ENCODE results near the gene MOGAT1.
"Not testable (repeated sequence)": the region's sequence is repeated elsewhere in the genome, so short reads cannot be mapped to it uniquely, and the experiment has no call there.

MOGAT1 gene

DNA sequence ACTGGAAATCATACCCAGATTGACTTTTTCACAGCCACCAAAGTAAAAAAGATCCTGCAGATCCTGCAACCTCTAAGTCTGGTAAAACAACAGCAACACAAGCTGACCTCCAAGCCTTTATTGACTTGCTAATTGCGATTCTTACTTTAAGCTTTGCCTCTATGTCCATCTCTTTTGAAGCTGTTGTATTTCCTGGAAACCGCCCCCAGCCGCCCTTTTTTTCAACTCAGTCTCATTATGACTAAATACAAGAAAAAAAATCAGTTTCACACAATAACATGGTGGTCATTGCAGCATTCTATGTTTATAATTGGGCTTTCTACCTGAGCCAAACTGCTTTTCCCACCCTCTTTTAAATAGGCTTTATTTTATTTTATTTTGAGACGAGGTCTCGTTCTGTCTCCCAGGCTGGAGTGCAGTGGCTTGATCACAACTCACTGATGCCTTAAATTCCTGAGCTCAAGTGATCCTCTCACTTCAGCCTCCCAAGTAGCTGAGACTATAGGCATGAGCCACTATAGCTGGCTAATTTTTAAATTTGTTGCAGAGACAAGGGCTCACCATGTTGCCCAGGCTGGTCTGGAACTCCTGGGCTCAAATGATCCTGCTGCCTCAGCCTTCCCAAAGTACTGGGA is 76.2 kb downstream of the MOGAT1 start:
- DNase-seq = no peak

DNA sequence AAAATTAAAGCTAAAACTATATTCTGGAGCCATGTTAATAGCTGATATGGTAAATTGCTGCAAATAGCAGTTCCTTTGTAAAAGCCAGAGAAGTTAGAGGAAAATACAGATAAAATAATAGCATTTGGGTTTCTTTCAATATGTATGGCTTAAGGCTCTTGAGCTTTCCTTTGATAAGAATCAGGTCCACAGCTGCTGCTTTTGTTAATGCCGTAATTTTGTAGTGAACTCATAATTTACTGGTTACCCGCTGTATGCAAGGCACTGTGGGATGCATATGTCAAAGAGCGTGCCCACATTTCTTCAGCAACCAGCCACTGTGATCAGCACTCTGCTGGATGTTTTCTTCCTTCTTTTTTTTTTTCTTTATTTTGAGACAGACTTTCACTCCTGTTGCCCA is 79.1 kb downstream of the MOGAT1 start:
- no peak for DNase-seq

DNA sequence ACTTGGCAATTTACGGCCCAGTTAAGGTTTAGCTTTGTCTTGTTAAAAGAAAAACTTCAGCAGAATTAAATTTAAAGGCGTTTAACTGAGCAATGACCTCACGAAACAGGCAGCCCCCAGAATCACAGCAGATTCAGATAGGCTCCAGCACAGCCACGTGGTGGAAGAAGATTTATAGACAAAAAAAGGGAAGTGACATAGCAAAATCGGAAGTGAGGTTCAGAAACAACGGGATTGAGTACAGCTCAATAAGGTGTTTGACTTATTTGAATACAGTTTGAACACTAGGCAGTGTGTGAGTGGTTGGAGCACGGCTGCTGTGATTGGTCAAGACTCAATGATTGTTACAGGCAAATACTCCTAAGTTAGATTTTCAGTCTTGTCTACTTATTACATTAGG is 79.8 kb downstream of the MOGAT1 start:
- DNase-seq = no peak

DNA sequence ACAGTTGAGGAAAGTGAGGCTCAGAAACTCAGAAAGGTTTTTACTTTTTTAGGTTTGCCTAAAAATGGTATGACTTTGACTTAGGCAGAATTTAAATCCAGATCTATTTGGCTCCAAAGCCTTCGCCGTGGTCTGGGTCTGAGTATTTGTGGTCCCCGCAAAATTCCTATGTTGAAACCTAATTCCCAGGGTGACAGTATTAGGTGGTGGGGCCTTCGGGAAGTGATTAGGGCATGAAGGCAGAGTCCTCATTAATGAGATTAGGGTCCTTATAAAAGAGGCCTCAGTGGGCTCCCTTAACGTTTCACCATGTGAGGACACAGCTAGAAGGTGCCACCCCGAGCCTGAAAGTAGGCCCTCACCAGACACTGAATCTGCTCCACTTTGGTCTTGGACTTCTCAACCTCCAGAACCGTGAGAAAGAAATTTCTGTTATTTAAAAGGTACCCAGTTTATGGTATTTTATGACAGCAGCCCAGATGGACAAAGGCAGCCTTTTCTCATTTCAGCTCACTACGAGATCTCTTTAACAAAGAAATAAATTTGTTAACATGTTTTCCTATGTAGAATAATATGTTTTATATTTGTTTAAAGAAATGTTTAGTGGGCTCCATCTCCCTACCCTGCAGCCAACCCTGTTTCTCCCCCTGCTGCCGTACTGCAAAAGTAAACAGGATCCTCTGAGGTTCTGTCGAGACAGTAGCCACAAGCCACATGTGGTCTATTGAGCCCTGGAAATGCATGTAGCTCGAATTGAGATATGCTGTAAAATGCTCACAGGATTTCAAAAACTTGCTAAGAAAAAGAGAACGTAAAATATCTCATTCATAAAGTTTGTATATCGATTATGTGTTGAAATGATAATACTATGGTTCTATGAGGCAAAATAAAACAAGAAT is 80.6 kb downstream of the MOGAT1 start:
- no peak for DNase-seq

DNA sequence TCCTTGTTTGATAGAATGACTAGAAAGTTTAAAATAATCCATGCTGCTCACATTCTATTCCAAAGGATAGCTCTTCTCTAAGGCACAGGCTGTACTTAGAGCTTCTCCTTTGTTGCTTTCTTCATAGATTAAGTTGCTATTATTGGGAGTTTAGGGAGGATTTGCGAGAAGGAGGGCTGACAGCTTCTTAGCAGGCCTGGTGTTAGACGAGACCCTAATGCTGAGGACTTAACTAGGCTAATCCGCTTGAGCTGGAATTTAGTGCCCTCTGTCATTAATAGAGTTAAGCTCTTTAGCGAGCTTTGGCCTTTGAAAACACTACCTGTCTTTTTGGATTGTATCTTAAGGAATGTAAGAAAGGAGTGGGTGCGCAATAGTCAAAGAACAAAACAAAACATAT is 81.3 kb downstream of the MOGAT1 start:
- no peak for DNase-seq

DNA sequence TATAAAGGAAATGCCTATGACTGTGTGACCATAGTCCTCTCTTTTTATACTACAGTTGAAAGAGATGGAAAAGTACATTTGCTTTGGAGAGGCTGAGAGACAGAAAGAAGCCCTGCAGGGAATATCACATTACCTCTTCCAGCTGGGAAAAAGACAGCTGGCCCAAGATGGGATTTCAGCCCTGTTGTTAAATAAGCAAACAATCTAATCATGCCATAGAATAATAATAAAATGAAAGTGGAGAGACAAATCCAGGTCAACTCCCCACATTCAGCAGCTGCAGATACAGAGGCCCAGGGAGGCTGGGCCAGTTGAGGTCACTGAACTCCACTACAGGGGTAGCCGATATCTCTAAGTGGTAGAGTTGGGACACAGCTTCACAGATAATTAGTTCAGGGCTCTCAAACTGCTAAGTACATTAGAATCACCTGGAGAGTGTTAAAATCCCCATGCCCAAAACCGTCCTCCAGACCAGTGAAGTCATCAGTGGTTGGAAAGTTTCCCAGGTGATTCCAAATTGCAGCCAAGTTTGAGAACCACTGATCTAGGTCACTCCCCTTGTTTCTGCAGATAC is 81.9 kb downstream of the MOGAT1 start:
- DNase-seq = no peak

DNA sequence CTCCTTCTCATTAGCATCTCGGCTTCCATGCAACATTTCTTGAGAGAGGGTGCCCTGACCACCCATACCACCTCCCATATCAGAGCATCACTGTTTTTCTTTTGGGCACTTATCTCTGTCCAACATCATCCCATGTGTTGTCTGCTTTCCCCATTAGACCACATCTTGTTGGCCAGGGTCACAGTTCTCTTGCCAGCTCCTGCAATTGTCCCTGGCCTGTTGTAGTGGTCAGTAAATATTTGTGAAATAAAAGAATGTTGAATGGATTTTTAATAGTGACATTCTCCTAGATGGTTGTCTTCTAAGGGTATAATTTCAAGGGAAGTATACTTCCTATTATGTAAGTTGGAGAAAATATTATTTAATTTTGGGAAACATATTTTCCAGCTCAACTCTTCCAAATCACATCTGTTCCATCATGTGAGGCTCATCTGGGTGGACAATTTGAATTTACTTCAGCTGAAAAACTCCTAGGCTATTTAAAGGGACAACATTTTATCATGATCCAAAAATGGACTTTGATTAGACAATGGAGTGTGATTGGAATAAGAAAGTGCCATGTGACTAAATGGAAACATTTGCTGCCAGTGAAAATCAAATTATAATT is 83.0 kb downstream of the MOGAT1 start:
- no peak for DNase-seq

DNA sequence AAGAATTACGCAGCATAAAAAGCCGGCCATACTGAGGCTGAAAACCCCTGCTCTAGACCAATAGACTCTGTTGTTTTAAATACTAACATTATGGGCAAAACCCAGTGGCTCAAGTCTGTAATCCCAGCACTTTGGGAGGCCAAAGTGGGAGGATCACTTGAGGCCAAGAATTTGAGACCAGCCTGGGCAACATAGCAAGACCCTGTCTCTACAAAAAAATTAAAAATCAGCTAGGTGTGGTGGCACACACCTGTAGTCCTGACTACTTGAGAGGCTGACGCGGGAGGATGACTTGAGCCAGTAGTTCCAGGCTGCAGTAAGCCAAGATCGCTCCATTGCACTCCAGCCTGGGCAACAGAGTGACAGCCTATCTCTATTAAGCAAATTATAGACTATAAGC is 84.1 kb downstream of the MOGAT1 start:
- DNase-seq = not testable (repeated sequence)

DNA sequence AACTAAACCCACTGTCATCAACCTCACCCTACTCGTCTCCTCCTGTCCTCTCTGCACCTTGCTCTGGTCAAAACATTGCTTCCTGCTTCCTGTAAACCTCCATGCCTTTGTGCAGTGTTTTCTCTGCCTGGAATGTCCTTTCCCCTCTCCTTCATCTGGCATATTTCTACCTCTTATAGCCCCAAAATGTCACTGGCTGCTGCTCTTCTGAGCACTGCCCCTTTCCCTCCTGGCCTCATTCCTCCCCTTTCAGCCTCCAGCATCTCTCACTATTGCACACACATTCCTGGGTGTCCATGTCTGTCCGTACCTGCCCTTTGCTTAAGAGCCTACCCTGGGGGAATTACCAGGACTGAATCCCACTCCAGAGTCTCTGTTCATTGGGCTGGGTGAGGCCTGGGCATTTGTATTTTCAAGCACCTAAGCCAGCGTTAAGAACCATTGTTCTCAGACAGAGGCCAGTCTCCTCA is 84.9 kb downstream of the MOGAT1 start:
- DNase-seq = no peak

DNA sequence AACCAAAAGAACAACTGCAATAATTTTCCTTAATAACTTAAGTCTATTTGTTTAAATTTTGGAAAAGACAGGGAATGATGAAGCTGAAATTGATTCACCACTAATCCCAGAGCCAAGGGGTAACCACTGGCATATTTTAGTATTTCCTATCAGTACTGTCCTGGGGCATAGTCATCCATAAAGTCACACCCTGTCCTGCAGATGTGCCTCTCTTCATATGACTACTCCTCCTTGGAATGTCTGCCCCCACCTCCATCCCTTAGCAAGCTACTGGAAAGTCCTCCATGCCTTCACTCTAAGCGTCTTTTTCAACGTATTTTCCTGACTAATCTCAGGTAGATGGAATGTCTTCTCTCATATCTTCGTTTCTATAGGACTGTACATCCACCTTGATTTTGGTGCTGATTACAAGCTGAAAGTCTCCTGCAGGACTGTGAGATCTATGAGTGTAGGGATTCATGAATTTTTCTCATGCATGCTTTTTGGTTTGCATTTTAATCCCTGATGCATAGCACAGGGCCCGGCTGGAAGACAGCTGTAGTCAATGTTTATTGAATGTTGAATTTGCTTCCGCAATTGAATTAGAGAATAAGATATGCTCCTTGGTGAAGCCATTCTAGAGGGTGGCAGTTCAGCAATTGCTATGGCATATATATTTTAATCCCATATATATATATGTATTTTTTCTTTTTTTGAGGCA is 85.6 kb downstream of the MOGAT1 start:
- DNase-seq = peak; percentile 15

All from T1000 (cell line).